Activated CD4-positive, alpha-beta T cell treated with anti-CD3 and anti-CD28 coated beads for 24 hours (primary cell): ENCODE results near the gene HOXC11.

Experiments used
- DNase-seq, 2 donors: peaks; one replicate each; pipeline ENCODE4 v3.0.0-alpha.2; 2020; ENCODE audit warnings: low read depth in 2 of 2

HOXC11 gene

GRCh38 chr12:53997204-53998109 lies 24.5 kb downstream of the HOXC11 start:
- DNase-seq: no peak

GRCh38 chr12:53998110-53998899 lies 25.4 kb downstream of the HOXC11 start:
- DNase-seq: no peak

- DNase-seq: no peak
These were observed 25.9 kb downstream of the HOXC11 start for GRCh38 chr12:53998900-53999236.

- DNase-seq: no peak
These were observed 26.7 kb downstream of the HOXC11 start for GRCh38 chr12:53999559-54000115.

GRCh38 chr12:54000116-54001114 lies 27.5 kb downstream of the HOXC11 start, which contains the start of gene HOXC9:
HOXC9 (plus strand) TSS chr12:54000161; CDS start chr12:54000189, 28 bp downstream.
- no peak for DNase-seq

- DNase-seq: no peak
These were observed 28.6 kb downstream of the HOXC11 start for GRCh38 chr12:54001283-54002187.

GRCh38 chr12:54002278-54002914 lies 29.5 kb downstream of the HOXC11 start:
- no peak for DNase-seq

GRCh38 chr12:54002915-54003389 lies 30.0 kb downstream of the HOXC11 start:
- no peak for DNase-seq

- no peak for DNase-seq
These were observed 30.7 kb downstream of the HOXC11 start for GRCh38 chr12:54003625-54004024.

- DNase-seq: no peak
These were observed 31.3 kb downstream of the HOXC11 start for GRCh38 chr12:54004063-54004840.

GRCh38 chr12:54004841-54005530 lies 32.1 kb downstream of the HOXC11 start:
- no peak for DNase-seq

GRCh38 chr12:54005531-54005852 lies 32.6 kb downstream of the HOXC11 start:
- DNase-seq: no peak

GRCh38 chr12:54005853-54006558 lies 33.1 kb downstream of the HOXC11 start:
- peak; percentile 72 to 81 for DNase-seq

- DNase-seq: no peak
These were observed 33.8 kb downstream of the HOXC11 start for GRCh38 chr12:54006559-54007220.

GRCh38 chr12:54007538-54008259 lies 34.8 kb downstream of the HOXC11 start:
- no peak for DNase-seq

GRCh38 chr12:54008260-54008552 lies 35.3 kb downstream of the HOXC11 start:
- DNase-seq: no peak
